Psoas muscle (tissue), 8 donors: ENCODE results near the gene PHF19. TPM values are rescaled to one million over a fixed set of nuclear protein-coding genes. Genes with fewer than 3 reads are reported as not detected.

Experiments
- ATAC-seq, 4 donors: fragments of 200-7000 bp; cut with Tn5 transposase; one replicate each; pipeline ENCODE4 v1.9.1; 2020; ENCODE audit warnings: moderate library complexity in 3 of 4, mild to moderate bottlenecking in 2 of 4
- DNase-seq, 2 donors: peaks; one replicate each; pipeline ENCODE4 v3.0.0-alpha.2; 2020
- H3K27ac ChIP-seq: fragments of 200-600 bp; one replicate; pipeline ENCODE4 v1.8.0; 2022
- H3K27me3 ChIP-seq, 3 donors: fragments of 200-600 bp in 1 of 3; one replicate each; pipeline versions ENCODE4 v1.6.1 to v1.8.0; 2013 to 2022; ENCODE audit warnings: low read length in 2 of 3, mild to moderate bottlenecking in 2 of 3, moderate library complexity in 1 of 3; ENCODE audit not compliant: insufficient read depth in 3 of 3
- H3K36me3 ChIP-seq, 2 donors: fragments of 200-600 bp in 1 of 2; one replicate each; pipeline versions ENCODE4 v1.6.1 to v1.8.0; 2013 to 2022; ENCODE audit warnings: low read depth in 1 of 2, mild to moderate bottlenecking in 1 of 2, moderate library complexity in 1 of 2; ENCODE audit not compliant: insufficient read depth in 1 of 2
- H3K4me1 ChIP-seq: fragments of 200-600 bp; one replicate; pipeline ENCODE4 v1.8.0; 2022
- H3K4me3 ChIP-seq: fragments of 200-600 bp; one replicate; pipeline ENCODE4 v1.8.0; 2022; ENCODE audit warnings: mild to moderate bottlenecking
- H3K9me3 ChIP-seq: fragments of 200-600 bp; one replicate; pipeline ENCODE4 v1.8.0; 2022
- CTCF ChIP-seq: fragments of 200-600 bp; IDR thresholded peaks from one replicate; pipeline ENCODE4 v1.8.0; 2022; ENCODE audit warnings: antibody characterized with exemption
- WGBS, 3 donors: extraction: QIAGEN DNeasy Blood & Tissue Kit; methylation state at CpG; one replicate each; pipeline versions ENCODE4 v1.1.6 to v1.1.7; 2013; 5-methylcytosine and 5-hydroxymethylcytosine counted together
- intact Hi-C, 2 donors: fragments of 100-400 bp; cut with DNase I; formaldehyde crosslinking; loops; one replicate each; pipeline versions ENCODE4 v1.11.0 to v1.14.2; 2022
- polyA plus RNA-seq, 3 donors: library from polyadenylated mRNA; stranded (reverse); fragments of 200-250 nt; gene quantifications; one replicate each; pipeline ENCODE4 v1.2.3, GENCODE V29; 2013
- total RNA-seq, 4 donors: library from RNA; stranded (reverse); fragmentation: NEBNext Ultra II Directional in 2 of 4; extraction: Animal tissue kit (Norgen Biotek cat#: 25700) in 2 of 4; gene quantifications; one replicate each; pipeline versions ENCODE4 v1.2.1 to v1.2.4, GENCODE V29; 2021 to 2023
- donor health status: healthy with polysubstance abuse.
- donor health status: DM: no; HTN: no; CAD: no; lungs with moderate emphysema.
- donor health status: Bipolar disorder and iron deficiency.
- donor health status: healthy.
- donor health status: DM: yes; HTN: yes; CAD: no.
- donor health status: DM: no; HTN: no; CAD: no.
- donor health status: DM: no; HTN: no; CAD: no.
- donor health status: DM: yes; HTN: yes; CAD: no.

PHF19 gene
- total and polyA plus RNA-seq, 7 donors: 6.8 to 14.8 (median 10.1) TPM

GRCh38 chr9:120865176-120865575 lies 11.8 kb downstream of the PHF19 start:
- 33 to 46% (median 36%) methylated on average over 5 of the region's 5 CpGs for WGBS, 3 donors
- H3K9me3 ChIP-seq: no peaks in the 10 kb centered on the region
- H3K36me3 ChIP-seq: peaks cover 0 to 35% of the 10 kb centered on the region in 2 donors
- intact Hi-C loops: loop anchor here in 1 of 2 donors (10.0 kb wide), 1 partner anchor 190 kb away; the partner anchor contains the start of gene C5
- H3K27me3 ChIP-seq: no peaks in the 10 kb centered on the region
- no peak for TF ChIP-seq CTCF
- DNase-seq: no peak
- ATAC-seq: no peak
- H3K27ac ChIP-seq: no peak overlapping the region
- H3K4me3 ChIP-seq: no peak overlapping the region
- no peaks in the 10 kb centered on the region for H3K4me1 ChIP-seq

GRCh38 chr9:120864719-120865118 lies 12.3 kb downstream of the PHF19 start:
- Histone ChIP-seq H3K4me3 (no peak overlapping the region), H3K9me3 (no peaks in the 10 kb centered on the region), H3K27me3 (no peaks in the 10 kb centered on the region), H3K27ac (no peak overlapping the region), H3K36me3 (peaks cover 0 to 40% of the 10 kb centered on the region in 2 donors), H3K4me1 (no peaks in the 10 kb centered on the region)
- no peak for ATAC-seq
- no peak for TF ChIP-seq CTCF
- intact Hi-C loops: loop anchor here in 1 of 2 donors (10.0 kb wide), 1 partner anchor 190 kb away; the partner anchor contains the start of gene C5
- no peak for DNase-seq
- WGBS, 3 donors: 93 to 96% (median 94%) methylated on average over 5 of the region's 5 CpGs

- intact Hi-C loops: loop anchor here in 1 of 2 donors (10.0 kb wide), 1 partner anchor 191 kb away; the partner anchor contains the start of gene C5
- WGBS, 3 donors: 87 to 93% (median 89%) methylated on average over 4 to 7 of the region's 7 CpGs
- no peak for ATAC-seq
- Histone ChIP-seq H3K4me3 (no peak overlapping the region), H3K27ac (no peak overlapping the region), H3K4me1 (no peaks in the 10 kb centered on the region), H3K27me3 (no peaks in the 10 kb centered on the region), H3K36me3 (peaks cover 0 to 41% of the 10 kb centered on the region in 2 donors), H3K9me3 (no peaks in the 10 kb centered on the region)
- no peak for DNase-seq
- no peak for TF ChIP-seq CTCF
These were observed 13.2 kb downstream of the PHF19 start for GRCh38 chr9:120863833-120864232.

GRCh38 chr9:120862452-120862851 lies 14.5 kb downstream of the PHF19 start:
- H3K27ac ChIP-seq: no peak overlapping the region
- H3K4me1 ChIP-seq: no peaks in the 10 kb centered on the region
- H3K4me3 ChIP-seq: no peak overlapping the region
- no peak for DNase-seq
- TF ChIP-seq CTCF: no peak
- 90 to 95% (median 91%) methylated on average over 12 of the region's 12 CpGs for WGBS, 3 donors
- peaks cover 0 to 51% of the 10 kb centered on the region in 2 donors for H3K36me3 ChIP-seq
- no peaks in the 10 kb centered on the region for H3K9me3 ChIP-seq
- ATAC-seq: no peak
- intact Hi-C loops: loop anchor here in 1 of 2 donors (10.0 kb wide), 1 partner anchor 192 kb away; the partner anchor contains the start of gene C5
- H3K27me3 ChIP-seq: no peaks in the 10 kb centered on the region

- Histone ChIP-seq H3K4me3 (no peak overlapping the region), H3K4me1 (no peaks in the 10 kb centered on the region), H3K27ac (no peak overlapping the region), H3K27me3 (no peaks in the 10 kb centered on the region), H3K9me3 (no peaks in the 10 kb centered on the region), H3K36me3 (peaks cover 0 to 52% of the 10 kb centered on the region in 2 donors)
- intact Hi-C loops: loop anchor here in 1 of 2 donors (10.0 kb wide), 1 partner anchor 193 kb away; the partner anchor contains the start of gene C5
- 96 to 99% (median 99%) methylated on average over 6 of the region's 6 CpGs for WGBS, 3 donors
- DNase-seq (no peak), ATAC-seq (no peak)
- TF ChIP-seq CTCF: no peak
These were observed 15.1 kb downstream of the PHF19 start for GRCh38 chr9:120861935-120862334.
